Cardiac fibroblast (primary cell): Measurements from ENCODE around the gene FARSA.
A peak's percentile ranks its signal among the peaks of the same experiment; 100 is the strongest.

Experiments
- DNase-seq, 2 donors: peaks; one replicate each; pipeline versions ENCODE4 v3.0.0 to v3.0.0-alpha.2; 2010; ENCODE audit warnings: low read depth in 2 of 2
- H3K4me3 ChIP-seq, 2 donors: replicated peaks in 1 of 2; 1 replicate in 1 of 2; 2 replicates in 1 of 2; pipeline ENCODE4 v1.5.1; 2011; ENCODE audit warnings: low read depth in 2 of 2, low read length in 2 of 2, mild to moderate bottlenecking in 2 of 2, moderate library complexity in 1 of 2
- TF ChIP-seq, protein P1 (sequence below): IDR thresholded peaks from one replicate; pipeline ENCODE4 v1.5.1; 2011; ENCODE audit warnings: low read depth, mild to moderate bottlenecking, low read length, inconsistent platforms

FARSA gene

DNA sequence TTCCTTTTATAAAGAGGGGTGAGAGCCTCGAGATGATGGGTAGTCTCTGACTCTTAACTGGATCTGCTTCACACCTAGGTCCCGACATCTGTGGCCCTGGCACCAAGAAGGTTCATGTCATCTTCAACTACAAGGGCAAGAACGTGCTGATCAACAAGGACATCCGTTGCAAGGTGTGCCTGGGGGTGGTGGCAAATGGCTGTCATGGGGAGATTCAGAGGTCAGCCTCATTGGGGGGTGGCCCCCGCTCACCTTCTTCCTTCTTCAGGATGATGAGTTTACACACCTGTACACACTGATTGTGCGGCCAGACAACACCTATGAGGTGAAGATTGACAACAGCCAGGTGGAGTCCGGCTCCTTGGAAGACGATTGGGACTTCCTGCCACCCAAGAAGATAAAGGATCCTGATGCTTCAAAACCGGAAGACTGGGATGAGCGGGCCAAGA is 6.5 kb upstream of the FARSA start:
- TF ChIP-seq, protein P1, sequence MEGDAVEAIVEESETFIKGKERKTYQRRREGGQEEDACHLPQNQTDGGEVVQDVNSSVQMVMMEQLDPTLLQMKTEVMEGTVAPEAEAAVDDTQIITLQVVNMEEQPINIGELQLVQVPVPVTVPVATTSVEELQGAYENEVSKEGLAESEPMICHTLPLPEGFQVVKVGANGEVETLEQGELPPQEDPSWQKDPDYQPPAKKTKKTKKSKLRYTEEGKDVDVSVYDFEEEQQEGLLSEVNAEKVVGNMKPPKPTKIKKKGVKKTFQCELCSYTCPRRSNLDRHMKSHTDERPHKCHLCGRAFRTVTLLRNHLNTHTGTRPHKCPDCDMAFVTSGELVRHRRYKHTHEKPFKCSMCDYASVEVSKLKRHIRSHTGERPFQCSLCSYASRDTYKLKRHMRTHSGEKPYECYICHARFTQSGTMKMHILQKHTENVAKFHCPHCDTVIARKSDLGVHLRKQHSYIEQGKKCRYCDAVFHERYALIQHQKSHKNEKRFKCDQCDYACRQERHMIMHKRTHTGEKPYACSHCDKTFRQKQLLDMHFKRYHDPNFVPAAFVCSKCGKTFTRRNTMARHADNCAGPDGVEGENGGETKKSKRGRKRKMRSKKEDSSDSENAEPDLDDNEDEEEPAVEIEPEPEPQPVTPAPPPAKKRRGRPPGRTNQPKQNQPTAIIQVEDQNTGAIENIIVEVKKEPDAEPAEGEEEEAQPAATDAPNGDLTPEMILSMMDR: no peak
- H3K4me3 ChIP-seq: peak overlapping the region; percentile 100
- no peak for DNase-seq

DNA sequence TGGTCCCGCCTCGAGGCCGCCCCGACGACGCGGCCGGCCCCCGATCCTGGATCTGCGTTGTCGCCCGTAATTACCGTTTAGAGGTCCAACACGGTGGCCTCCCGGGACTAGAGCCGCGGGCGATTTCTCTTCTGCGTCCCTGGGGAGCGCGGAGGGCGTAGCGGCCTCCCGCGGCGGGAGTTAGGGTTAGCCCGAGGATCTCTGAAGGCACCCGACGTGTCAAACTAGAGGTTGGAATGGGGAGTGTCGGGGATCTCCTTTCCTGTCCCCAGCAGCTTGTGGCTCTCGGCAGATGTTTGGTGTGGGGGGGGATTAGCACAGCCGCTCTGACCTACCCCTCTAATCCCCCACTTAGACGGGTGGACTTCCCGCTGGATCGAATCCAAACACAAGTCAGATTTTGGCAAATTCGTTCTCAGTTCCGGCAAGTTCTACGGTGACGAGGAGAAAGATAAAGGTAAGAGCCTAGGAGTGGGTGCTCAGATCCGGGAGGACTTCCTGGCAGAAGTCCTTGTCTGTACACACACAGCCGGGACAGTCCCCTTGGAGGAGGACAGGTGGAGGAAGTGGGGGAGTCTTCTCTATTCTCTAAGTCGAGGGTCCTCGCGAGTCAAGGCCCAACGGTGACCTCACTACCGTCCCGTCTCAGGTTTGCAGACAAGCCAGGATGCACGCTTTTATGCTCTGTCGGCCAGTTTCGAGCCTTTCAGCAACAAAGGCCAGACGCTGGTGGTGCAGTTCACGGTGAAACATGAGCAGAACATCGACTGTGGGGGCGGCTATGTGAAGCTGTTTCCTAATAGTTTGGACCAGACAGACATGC is 5.5 kb upstream of the FARSA start:
- peak overlapping the region; percentile 100 for H3K4me3 ChIP-seq
- TF ChIP-seq, protein P1: peak; percentile 11
- peak; percentile 54 to 56 for DNase-seq

DNA sequence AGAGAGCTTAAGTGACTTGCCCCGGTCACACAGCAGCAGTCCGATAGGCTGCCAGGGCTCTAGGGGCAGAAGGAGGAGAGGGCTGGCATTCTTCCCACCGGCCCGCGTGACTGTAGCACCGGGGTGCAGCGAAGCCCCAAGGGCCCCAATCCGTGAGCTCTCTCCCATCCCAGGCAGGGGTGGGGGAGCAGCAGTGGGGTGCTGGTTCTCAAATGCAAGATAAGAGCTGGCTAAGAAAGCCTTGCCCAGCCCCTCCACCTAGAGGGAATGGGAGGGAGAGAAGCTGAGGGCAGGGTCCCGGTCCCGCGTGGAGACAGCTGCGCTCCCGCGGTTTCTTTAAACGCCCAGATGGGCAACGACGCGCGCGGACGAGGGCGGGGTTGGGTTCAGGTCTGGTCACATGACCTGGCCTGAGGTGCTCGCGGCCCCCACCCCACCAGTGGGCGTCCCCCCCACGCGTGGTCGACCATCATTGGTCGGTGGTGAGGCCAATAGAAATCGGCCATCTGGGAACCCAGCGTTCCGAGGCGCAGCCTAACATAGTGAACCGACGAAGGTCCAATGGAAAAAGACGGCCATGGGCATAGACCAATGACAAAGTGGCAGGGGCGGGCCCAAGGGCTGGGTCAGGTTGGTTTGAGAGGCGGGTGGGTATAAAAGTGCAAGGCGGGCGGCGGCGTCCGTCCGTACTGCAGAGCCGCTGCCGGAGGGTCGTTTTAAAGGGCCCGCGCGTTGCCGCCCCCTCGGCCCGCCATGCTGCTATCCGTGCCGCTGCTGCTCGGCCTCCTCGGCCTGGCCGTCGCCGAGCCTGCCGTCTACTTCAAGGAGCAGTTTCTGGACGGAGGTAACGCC is 4.6 kb upstream of the FARSA start, which contains the start of gene CALR:
CALR (plus strand) TSS at position 683 of the 852 bp plus-strand sequence; CDS start at position 754, 71 bp downstream.
- peak; percentile 100 for DNase-seq
- TF ChIP-seq, protein P1: no peak
- H3K4me3 ChIP-seq: peak within 1 kb of the TSS; percentile 100

DNA sequence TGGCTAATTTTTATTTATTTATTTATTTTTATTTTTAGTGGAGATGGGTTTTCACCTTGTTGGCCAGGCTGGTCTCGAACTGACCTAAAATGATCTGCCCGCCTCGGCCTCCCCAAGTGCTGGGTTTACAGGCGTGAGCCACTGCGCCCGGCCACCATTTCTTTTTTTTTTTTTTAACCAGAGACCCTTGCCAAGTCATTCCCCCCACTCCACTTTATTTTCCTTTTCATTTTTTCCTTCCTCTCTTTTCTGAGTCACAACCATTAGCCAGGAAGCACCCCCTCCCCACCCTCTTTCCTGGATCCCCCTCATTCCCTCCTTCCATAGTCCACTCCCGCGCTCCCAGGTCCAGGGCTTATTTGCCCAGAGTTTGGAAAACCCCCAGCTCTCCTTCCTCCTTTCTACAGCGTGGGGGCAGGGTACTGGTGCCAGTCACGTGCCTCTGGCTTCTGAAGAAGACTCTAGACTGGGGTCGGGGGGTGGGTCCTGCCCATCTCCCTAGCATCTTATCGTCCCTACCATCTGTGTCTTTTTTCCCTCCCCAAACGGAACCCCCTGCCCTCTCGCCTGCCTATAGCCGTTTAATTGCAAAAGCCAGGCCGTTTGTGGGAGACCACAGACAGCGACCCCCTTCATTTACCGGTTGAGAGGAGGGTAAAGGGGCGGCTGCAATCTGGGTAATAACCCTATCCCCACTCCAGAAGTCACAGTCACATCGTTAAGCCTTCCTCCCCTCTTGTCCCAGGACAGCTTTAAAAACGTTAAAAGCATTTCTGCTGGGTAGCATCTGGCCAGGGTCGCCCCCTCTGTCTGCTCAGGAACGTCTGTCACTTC is 3.8 kb upstream of the FARSA start:
- DNase-seq: no peak
- H3K4me3 ChIP-seq: peak overlapping the region; percentile 54 to 60
- TF ChIP-seq, protein P1: no peak

DNA sequence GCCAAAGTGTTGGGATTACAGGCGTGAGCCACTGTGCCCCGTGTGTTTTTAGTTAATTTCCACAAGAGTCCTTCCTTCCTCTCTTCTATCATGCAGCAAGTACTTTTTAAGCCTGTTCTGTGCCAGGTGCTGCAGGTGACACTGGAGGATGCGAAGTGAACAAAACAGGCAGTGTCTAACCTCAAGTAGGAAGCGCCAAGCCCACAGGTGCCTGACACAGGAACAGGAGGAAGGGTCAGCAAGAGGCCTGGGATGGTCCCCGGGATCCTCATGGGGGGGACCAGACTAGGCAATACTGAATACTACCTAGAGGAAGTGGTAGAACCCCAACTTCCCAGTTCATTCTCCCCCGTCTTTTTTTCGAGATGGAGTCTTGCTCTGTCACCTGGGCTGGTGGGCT is 3.1 kb upstream of the FARSA start:
- TF ChIP-seq, protein P1: no peak
- no peak overlapping the region for H3K4me3 ChIP-seq
- no peak for DNase-seq

DNA sequence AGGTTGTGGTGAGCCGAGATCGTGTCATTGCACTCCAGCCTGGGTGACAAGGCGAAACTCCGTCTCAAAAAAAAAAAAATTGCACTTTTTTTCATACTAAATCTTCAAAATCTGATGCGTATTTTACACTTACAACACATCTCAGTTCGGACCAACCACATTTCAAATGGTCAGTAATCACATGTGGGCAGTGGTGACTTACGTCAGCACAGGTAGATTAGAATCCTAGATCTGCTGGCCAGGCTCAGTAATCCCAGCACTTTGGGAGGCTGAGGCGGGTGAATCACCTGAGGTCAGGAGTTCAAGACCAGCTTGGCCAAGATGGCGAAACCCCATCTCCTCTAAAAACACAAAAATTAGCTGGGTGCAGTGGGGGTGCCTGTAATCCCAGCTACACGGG is 1.6 kb upstream of the FARSA start:
- DNase-seq: no peak
- TF ChIP-seq, protein P1: no peak
- H3K4me3 ChIP-seq: no peak overlapping the region
